GM12892 (cell line): ENCODE measurements around the gene FMO4.

Experiments used
- POLR2A ChIP-seq: IDR thresholded peaks from 2 replicates; pipeline ENCODE4 v1.6.1; 2011; ENCODE audit warnings: low read depth, low read length, control low read depth
- POLR2AphosphoS5 ChIP-seq: IDR thresholded peaks from 2 replicates; pipeline ENCODE4 v1.6.1; 2011; ENCODE audit warnings: low read depth, low read length, control low read depth
- TAF1 ChIP-seq: IDR thresholded peaks from 2 replicates; pipeline ENCODE4 v1.6.1; 2011; ENCODE audit warnings: low read depth, mild to moderate bottlenecking, control low read depth, low read length, borderline replicate concordance

- TF ChIP-seq TAF1 = no peak
- TF ChIP-seq POLR2A = no peak
- TF ChIP-seq POLR2AphosphoS5 = no peak
These were observed 2.0 kb upstream of the FMO4 start for GRCh38 chr1:171311771-171312558.
